HG02678 (cell line): Measurements from ENCODE around the gene BMPR2.
"Not testable (repeated sequence)": the region's sequence is repeated elsewhere in the genome, so short reads cannot be mapped to it uniquely, and the experiment has no call there.

Source experiments
- ATAC-seq: cut with Tn5 transposase; IDR thresholded peaks from one replicate; pipeline ENCODE4 v1.9.1; 2021; ENCODE audit warnings: mild to moderate bottlenecking, moderate library complexity; ENCODE audit not compliant: unreplicated experiment

Gene BMPR2

DNA sequence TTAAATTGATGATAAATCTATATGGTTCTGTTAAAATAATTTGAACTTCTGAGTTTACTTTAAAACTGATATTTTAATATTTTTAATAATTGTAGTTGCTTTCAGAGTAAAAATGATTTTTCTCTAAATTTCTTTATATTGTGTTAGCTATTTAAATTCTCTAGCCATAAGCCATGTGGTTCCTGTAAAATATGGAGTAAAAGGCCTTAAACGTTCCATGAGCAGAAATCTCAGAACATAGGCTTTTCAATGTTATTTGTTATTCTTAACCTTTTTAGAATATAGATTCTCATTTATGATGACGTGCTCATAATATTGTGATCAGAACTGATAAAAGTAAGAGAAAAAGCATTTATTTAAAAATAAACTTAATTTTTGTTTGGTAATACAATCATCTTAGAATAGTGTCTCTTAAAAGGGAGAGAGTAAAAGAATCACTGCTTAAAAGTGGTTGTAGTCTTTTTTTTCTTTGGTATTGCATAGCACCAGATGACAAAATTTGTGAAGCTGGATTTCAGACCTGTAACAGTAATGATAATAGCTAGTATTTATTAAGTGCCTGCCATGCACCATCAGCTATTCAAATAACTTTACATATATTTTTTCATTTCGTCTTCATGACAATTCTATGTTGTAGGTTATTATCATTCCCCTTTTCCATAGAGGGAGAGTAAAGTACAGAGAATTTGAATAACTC lies 2.7 kb downstream of the BMPR2 start:
- ATAC-seq, result no peak

DNA sequence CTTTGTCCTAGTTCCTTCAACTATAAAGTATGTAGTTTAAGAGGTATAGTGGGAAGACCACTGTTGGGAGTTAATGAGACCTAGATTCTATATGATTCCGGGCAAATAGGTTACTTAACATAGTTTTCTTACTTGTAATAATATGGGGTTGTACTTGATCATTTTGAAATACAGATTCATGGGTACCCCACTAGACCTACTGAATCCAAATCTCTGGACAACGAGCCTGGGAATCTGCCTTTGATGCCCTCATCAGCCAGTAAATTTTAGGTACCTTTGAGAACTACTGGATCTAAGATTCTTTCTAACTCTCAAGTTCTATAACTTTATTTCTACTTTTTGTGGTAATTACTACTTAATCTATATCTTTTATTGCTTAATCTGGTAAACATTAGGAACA lies 6.6 kb downstream of the BMPR2 start:
- no peak for ATAC-seq

DNA sequence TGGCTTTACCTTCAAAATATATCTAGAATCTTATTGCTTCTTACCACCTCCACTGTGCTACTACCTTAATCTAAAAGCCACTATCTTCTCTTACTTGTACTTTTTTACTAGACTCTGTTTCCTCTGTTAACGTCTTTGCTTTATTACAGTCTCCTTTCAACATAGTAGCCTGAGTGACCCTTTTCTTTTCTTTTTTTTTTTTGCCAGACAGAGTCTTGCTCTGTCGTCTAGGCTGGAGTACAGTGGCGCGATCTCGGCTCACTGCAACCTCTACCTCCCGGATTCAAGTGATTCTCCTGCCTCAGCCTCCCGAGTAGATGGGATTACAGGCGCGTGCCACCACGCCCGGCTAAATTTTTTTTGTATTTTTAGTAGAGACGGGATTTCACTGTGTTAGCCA lies 10.4 kb downstream of the BMPR2 start:
- ATAC-seq, result not testable (repeated sequence)

DNA sequence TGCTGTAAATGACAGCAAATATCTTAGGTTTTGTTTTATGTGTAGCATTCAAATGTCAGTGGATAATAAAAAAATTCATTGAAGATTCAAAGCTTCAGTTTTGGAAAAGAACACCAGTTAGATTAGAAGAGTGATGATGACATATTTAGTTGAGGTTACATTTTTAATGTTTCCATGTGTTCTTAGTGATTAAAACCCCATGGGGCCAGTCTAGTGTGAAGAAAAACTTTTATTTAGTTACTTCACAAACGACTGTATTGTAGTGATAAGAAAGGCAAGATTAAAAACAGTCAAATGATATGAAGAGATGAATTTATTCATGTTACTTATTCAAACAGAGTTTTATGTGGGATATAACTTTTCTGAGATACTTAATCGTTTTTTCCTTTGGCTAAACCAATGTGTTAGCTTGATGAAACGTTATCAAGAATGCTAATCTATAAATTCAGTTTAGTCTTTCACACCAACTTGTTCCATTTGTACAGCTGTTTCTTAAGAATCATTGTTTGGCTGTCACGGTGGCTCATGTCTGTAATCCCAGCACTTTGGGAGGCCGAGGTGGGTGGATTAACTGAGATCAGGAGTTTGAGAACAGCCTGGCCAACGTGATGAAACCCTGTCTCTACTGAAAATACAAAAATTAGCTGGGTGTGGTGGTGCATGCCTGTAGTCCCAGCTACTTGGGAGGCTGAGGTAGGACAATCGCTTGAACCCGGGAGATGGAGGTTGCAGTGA lies 11.6 kb downstream of the BMPR2 start:
- no peak for ATAC-seq

DNA sequence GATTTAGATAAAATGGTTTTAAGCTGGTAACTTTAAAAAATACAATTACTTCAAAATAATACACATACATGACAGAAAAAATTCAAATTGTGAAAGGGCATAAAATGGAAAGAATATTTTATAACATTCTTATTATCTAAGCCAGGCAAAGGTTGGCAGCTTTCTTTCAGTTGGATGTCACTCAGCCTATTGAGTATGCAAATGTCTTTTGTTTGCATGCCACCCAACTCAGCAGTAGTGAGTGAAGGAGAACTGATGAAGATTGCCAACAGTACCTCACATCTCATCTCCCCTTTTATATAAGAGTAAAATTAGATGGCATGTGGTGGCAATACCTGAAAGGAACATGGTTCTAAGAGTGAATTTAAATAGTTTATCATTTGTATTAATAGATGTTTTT lies 24.8 kb downstream of the BMPR2 start:
- no peak for ATAC-seq

DNA sequence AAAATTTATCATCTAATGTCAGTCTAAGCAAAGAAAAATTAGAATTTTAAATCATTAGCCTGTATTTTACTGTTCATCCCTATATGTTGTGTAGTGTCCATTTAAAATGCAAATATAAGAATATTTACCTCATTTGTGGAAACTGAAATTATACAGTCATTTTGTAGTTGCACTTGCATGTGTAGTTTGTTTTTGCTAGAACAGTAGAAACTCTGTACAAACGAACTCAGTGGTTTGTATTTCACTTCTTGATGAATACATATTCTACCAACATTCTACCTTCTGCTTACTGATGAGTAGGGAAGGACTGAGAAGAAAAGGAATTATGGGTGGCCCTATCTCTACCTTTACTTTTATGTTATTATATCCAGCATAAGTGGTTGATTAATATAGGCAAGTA lies 29.7 kb downstream of the BMPR2 start:
- no peak for ATAC-seq

DNA sequence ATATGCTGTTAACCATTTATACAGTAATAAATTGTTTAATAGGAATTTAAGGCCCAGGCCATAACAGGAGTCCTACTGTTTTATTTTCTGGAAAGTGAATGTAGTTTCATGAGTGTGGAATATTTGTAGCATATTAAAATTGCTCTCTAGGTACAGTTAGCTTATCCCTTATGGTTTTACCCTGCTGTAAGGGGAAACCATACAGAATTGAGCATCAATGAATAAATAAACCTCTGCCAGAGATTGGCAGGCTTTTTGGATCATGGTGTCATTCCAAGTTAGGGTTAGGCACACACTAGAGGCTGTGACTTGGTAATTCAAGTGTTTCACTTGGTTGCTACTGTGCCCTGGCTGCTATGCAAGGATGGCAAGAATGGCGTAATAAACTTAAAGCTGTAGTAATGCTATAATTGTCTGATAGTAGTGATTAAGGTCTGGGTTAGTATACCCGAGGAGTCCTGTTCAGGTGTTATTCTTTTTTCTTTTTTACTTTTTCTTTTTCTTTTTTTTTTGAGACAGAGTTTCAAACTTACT lies 30.4 kb downstream of the BMPR2 start:
- no peak for ATAC-seq

DNA sequence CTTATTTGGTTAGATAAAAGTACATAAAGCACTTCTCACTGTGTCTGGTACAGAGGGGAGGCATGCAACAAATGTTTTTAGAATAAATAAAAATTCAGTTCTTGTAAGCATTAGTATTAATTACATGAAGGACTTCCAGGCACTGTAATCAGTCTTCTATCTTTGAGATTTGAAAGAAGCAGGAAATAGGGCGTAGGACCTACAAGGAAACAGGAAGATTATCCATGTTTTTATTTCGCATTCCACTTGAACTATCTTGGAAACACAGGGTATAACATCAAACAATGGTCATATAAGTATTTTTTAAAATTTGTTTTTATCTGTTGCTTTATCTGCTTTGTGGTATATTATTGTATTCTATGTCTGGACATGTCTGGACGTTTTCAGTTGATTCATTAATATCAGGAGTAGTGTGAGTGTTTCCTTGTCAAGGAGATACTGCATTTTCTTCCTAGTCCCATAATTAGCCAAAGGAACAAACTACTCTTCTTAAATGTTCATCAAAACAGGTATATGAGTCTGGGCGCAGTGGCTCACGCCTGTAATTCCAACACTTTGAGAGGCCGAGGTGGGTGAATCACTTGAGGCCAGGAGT lies 32.5 kb downstream of the BMPR2 start:
- no peak for ATAC-seq

DNA sequence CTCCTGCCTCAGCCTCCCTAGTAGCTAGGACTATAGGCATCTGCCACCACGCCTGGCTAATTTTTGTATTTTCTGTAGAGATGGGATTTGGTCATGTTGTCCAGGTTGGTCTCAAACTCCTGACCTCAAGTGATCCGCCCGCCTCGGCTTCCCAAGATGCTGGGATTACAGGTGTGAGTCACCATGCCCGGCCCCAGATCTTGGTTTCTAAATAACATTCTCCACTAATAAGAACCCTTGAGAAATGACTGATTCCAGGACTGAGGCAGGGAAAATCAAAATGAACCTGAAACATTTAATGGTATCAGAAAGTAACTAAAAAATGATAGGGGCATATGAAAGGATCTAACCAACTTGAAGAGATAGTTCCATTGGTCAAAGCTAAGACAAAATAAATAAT lies 34.0 kb downstream of the BMPR2 start:
- no peak for ATAC-seq

DNA sequence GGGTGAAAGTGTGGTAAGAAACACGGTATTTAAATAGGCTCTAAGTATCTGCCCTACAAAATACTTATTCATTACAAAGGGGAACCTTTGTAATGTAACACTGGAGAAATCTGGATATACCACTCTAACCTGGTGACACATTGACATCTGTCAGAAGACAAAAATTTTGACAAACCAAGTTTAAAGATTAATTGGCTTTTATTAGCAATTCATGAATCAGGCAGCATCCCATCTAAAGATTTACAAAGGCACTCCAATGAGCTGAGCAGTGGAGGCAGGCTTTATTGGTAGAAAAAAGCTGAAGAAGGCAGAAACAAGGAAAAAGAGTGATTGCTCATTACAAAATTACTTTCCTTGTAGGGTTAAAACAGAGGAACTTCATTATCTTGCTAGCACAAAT lies 35.0 kb downstream of the BMPR2 start:
- no peak for ATAC-seq

DNA sequence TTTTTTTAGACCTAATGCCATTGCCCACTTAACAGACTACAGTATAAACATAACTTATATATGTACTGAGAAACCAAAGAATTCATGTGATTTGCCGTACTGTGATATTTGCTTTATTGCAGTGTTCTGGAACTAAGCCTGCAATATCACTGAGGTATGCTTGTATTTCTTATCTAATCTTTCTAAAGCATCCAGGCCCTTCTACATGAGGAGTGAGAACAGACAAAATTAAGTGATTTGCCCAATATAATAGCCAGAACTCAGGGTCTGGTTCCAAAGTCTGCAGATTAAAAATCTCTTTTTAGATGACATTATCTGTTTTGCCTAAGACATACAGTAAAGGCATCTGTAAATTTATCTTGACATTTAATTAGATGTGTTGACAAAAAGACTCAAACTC lies 41.9 kb downstream of the BMPR2 start:
- no peak for ATAC-seq

DNA sequence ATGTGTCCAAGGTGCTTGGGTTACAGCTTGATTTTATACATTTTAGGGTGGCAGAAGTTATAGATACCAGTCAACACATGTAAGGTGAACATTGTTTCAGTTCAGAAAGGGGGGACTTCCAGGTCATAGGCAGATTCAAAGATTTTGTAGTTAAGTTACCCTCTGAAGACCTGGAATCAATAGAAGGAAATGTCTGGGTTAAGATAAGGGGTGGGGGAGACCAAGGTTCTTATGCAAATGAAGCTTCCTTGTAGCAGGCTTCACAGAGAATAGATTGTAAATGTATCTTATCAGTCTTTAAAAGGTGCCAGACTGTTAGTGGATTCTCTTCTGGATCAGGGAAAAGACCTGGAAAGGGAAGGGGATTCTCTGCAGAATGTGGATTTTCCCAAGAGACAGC lies 42.4 kb downstream of the BMPR2 start:
- no peak for ATAC-seq

DNA sequence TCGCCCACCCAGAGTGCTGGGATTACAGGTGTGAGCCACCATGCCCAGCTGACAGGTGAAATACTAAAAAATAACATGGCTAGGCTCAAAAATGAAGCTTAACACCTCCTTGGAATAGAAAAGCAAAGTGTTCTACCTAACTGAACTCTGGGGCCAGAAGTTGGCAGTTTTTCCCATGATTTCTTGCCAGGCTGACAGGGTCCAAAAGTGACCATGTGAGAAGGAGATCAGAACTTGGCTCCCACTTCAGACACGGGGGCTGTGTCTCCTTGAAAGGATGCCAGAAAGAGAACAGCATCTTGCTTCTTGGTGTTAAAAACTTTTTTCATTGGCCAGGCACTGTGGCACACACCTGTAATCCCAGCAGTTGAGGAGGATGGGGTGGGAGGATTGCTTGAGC lies 47.0 kb downstream of the BMPR2 start:
- ATAC-seq, result no peak

DNA sequence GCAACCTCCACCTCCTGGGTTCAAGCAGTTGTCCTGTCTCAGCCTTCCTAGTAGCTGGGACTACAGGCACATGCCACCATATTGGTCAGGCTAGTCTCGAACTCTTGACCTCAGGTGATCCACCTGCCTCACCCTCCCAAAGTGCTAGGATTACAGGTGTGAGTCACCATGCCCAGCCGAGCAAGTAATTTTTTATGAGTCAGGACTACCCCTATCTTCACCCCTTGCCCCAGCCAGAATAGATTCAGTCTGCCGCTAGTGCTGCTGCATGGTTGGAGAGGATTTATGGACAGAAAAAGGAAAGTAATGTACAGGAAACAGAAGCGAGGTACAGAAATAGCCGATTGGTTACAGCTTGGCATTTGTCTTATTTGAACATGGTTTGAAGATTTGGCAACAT lies 48.9 kb downstream of the BMPR2 start:
- ATAC-seq, result no peak

DNA sequence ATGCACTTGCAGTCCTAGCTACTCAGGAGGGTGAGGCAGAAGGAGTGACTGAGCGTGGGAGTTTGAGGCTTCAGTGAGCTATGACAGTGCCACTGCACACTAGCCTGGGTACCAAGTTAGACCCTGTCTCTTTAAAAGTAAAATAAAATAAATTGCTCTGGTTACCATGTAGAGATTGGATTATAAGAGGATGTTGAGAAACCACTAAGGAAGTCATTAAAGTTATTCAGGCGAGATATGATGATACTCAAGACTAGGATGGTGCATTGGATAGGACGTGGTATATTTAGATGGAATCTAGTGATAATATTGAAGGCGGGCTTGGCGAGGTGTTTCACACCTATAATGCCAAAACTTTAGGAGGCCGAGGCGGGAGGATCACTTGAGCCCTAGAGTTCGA lies 50.6 kb downstream of the BMPR2 start:
- no peak for ATAC-seq

DNA sequence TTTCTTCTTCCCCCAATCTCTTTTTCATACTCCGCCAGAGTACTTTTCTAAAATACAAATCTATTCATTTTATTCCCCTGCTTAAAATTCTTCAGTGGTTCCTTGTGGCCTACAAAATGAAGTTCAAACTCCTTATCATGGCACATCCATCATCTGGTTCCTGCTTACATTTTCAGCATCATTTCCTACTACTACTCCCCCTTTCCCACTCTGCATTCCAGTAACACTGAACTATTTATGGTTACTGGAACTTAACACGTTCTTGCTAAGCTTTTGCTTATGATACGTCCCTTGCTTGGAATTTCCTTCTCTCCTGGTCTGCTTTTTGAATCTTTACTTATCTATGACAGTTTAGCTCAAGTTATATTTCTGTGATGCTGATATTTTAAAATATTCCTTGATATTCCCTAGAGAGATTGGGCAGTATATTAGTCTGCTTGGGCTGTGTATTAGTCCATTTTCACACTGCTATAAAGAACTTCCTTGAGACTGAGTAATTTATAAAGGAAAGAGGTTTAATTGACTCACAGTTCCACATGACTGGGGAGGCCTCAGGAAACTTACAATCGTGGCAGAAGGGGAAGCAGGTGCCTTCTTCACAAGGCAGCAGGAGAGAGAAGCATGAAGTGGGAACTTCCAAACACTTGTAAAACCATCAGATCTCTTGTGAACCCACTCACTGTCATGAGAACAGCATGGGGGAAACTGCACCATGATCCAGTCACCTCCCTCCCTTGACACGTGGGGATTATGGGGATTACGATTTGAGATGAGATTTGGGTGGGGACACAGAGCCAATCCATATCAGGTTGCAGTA lies 53.2 kb downstream of the BMPR2 start:
- no peak for ATAC-seq

DNA sequence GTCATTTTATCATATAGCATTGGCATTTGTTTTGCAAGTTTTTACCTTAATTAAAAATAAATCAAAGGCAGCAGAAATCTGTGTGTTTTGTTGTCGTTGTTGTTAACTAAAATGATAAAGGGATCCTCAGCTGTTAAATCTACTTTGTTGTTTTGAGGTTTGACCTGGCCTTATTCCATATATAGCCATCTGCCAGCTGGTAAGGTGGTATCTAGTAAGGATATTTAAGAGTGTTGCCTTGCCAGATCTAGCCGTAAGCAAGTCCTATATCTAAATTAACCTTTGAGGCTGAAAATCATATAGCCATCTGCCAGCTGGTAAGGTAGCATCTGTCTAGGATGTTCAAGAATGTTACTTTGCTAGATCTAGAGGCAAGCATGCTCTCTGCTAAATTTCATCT lies 56.6 kb downstream of the BMPR2 start:
- ATAC-seq, result no peak

DNA sequence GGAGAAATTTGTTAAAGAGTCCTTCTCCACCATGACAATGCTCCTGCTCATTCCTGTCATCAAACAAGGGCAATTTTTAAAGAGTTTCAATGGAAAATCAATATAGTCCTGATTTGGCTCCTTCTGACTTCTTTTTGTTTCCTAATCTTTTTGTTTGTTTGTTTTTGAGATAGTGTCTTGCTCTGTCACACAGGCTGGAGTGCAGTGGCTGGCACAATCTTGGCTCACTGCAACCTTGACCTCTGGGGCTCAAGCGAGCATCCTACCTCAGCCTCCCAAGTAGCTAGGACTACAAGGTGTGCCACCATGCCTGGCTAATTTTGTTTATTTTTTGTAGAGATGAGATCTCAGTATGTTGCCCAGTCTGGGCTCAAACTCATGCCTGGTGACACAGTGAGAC lies 58.3 kb downstream of the BMPR2 start:
- no peak for ATAC-seq

DNA sequence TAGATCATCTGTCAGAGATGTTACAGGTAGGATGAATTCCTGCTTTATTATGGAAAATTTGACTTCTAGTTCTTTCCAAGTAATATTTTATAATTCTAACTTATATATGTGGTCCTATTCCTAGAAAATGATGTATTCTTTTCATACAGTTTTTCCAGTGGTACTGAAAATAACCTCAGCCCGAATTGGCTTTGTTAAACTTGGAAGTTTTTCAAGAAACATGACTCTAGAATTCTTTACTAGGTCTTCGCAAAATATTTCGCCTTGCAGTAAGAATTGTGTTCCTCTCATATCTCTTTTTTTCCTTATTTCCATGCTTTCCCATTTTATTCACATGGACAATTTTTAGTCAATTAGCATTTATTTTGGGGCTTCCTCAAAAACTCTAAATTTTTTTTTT lies 60.5 kb downstream of the BMPR2 start:
- no peak for ATAC-seq

DNA sequence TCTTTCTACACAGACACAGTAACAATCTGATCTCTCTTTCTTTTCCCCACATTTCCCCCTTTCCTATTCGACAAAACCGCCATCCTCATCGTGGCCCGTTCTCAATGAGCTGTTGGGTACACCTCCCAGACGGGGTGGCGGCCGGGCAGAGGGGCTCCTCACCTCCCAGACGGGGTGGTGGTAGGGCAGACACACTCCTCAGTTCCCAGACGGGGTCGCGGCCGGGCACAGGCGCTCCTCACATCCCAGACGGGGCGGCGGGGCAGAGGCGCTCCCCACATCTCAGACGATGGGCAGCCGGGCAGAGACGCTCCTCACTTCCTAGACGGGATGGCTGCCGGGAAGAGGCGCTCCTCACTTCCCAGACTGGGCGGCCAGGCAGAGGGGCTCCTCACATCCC lies 64.0 kb downstream of the BMPR2 start:
- ATAC-seq, result not testable (repeated sequence)

DNA sequence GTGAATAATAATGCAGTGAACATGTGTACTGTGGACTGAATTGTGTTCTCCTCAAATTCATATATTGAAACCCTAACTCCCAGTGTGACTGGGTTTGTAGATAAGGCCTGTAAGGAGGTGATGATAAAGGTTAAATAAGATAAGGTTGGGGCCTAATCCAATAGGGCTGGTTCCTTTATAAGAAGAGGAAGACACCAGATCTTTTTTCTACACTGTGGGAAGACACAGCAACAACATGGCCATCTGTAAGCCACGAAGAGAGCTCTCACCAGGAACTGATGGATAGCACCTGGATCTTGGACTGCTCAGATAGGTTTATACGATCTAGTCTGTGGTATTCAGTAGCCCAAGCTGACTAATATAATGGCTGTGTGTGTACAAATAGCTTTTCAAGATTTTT lies 66.8 kb downstream of the BMPR2 start:
- no peak for ATAC-seq
